H1 (cell line): ENCODE results near the gene ST8SIA5. TPM values are rescaled to one million over a fixed set of nuclear protein-coding genes. Genes with fewer than 3 reads are reported as not detected.

Experiments used
- CHD1 ChIP-seq: IDR thresholded peaks from 2 replicates; pipeline ENCODE4 v1.6.1; 2012; ENCODE audit warnings: low read depth, low read length, improper control_type of control experiment
- CREB1 ChIP-seq: IDR thresholded peaks from 2 replicates; pipeline ENCODE4 v1.6.1; 2012; ENCODE audit warnings: inconsistent platforms
- CTBP2 ChIP-seq: IDR thresholded peaks from 2 replicates; pipeline ENCODE4 v1.7.0; 2011; ENCODE audit warnings: borderline replicate concordance, mild to moderate bottlenecking, moderate library complexity, mixed read lengths, low read length; ENCODE audit not compliant: insufficient read depth, insufficient read length
- EZH2 ChIP-seq: fragments of 200-600 bp; sonication (generic); IDR thresholded peaks from 2 replicates; pipeline ENCODE4 v1.7.1; 2012; ENCODE audit warnings: low read depth, mild to moderate bottlenecking, moderate library complexity, low read length, inconsistent platforms; ENCODE audit not compliant: severe bottlenecking
- RBBP5 ChIP-seq: IDR thresholded peaks from 2 replicates; pipeline ENCODE4 v1.7.1; 2012; ENCODE audit warnings: low read depth, mild to moderate bottlenecking, inconsistent platforms, low read length, moderate library complexity, borderline replicate concordance
- SAP30 ChIP-seq: fragments of 300-600 bp; sonication (generic); IDR thresholded peaks from 2 replicates; pipeline ENCODE4 v1.7.1; 2012; ENCODE audit warnings: low read length, moderate library complexity, mild to moderate bottlenecking, inconsistent platforms; ENCODE audit not compliant: insufficient read depth, insufficient replicate concordance
- polyA plus RNA-seq, 7 experiments: library from polyadenylated mRNA; depleted of rRNA in 3 of 7; stranded (reverse) in 5 of 7; unstranded in 2 of 7; fragments of >200 nt in 5 of 7; fragments of 200-250 nt in 2 of 7; gene quantifications; 1 replicate in 5 of 7; 2 replicates in 1 of 7; 4 replicates in 1 of 7; pipeline versions ENCODE4 v1.2.1 to v1.2.3, GENCODE V29; 2011 to 2013; ENCODE audit warnings: missing spikeins in 2 of 7, mixed read lengths in 2 of 7
- total RNA-seq: library from RNA; stranded (reverse); fragmentation: NEBNext Ultra II Directional; extraction: Animal tissue kit (Norgen Biotek cat#: 25700); gene quantifications from 2 replicates; pipeline ENCODE4 v1.2.1, GENCODE V29; 2021
- TF ChIP-seq, protein P1 (sequence below), 3 experiments: IDR thresholded peaks; 1 replicate in 2 of 3; 2 replicates in 1 of 3; pipeline versions ENCODE4 v1.5.1 to v1.6.1; 2011; ENCODE audit warnings: low read length in 3 of 3, mild to moderate bottlenecking in 3 of 3, inconsistent platforms in 2 of 3, low read depth in 1 of 3, moderate library complexity in 1 of 3; ENCODE audit not compliant: insufficient read depth in 1 of 3; ENCODE audit errors: control extremely low read depth in 1 of 3
- TF ChIP-seq, protein P2 (sequence below): IDR thresholded peaks from 2 replicates; pipeline ENCODE4 v1.6.1; 2011; ENCODE audit warnings: low read depth, mild to moderate bottlenecking, low read length; ENCODE audit not compliant: insufficient read depth

ST8SIA5 gene
- total and polyA plus RNA-seq, 2 of the 8 experiments (the other 6 are each of a cell fraction or from before 2014, with no cell fraction given) = 2.4 to 6.3 TPM

DNA sequence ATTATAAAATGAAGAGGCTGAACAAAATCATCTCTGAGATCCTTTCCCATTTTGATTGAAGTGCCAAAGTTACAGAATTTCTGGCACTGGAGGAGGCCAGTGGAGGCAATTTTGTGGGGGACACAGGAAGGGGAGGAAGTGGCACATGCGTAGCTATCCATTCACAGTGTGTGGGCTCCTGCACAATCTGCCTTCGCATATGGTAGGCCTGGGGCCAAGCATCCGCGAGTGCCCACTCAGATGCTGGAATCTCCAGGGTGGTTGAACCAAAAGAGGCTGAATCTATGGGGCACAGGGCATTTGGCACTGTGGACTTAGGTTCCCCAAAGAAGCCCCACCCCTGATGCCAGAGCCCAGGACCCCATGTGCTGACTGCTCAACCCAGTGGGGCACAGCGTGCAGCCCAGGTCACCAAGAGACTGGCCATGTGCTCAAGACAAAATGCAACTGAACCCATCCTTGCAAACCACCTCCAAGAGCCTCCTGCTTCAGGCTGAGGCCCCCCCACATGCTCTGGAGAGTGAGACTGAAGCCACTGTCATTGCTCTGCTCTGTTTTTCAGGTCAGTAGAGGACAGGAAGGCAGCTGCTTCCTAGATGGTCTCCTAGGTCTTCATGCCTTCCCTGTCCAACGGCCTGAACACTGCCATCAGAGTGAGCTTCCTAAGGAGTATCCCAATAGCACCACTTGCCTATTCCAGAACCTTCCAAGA, 28.5 kb downstream of the ST8SIA5 start (continued):
- TF ChIP-seq, protein P1, sequence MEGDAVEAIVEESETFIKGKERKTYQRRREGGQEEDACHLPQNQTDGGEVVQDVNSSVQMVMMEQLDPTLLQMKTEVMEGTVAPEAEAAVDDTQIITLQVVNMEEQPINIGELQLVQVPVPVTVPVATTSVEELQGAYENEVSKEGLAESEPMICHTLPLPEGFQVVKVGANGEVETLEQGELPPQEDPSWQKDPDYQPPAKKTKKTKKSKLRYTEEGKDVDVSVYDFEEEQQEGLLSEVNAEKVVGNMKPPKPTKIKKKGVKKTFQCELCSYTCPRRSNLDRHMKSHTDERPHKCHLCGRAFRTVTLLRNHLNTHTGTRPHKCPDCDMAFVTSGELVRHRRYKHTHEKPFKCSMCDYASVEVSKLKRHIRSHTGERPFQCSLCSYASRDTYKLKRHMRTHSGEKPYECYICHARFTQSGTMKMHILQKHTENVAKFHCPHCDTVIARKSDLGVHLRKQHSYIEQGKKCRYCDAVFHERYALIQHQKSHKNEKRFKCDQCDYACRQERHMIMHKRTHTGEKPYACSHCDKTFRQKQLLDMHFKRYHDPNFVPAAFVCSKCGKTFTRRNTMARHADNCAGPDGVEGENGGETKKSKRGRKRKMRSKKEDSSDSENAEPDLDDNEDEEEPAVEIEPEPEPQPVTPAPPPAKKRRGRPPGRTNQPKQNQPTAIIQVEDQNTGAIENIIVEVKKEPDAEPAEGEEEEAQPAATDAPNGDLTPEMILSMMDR (IDR thresholded peaks at IDR 0.05; ENCODE audit: control extremely low read depth in 1 of 3, insufficient read depth in 1 of 3, low read depth in 1 of 3, low read length in 3 of 3) = no peak
- no peak for TF ChIP-seq SAP30
- TF ChIP-seq, protein P2, sequence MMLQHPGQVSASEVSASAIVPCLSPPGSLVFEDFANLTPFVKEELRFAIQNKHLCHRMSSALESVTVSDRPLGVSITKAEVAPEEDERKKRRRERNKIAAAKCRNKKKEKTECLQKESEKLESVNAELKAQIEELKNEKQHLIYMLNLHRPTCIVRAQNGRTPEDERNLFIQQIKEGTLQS = no peak
- no peak for TF ChIP-seq CHD1
- no peak for TF ChIP-seq RBBP5
- no peak for TF ChIP-seq CREB1
- no peak for TF ChIP-seq EZH2
- no peak for TF ChIP-seq CTBP2
